Activated B cell treated with CpG ODN at 0.5 μM for 24 hours (primary cell): ENCODE measurements around the gene HDAC1. TPM values are rescaled to one million over a fixed set of nuclear protein-coding genes. Genes with fewer than 3 reads are reported as not detected.

Source experiments
- ATAC-seq: fragments of 200-7000 bp; cut with Tn5 transposase; one replicate; pipeline ENCODE4 v1.10.0; 2021; ENCODE audit warnings: low read depth, mild to moderate bottlenecking, moderate library complexity
- CTCF ChIA-PET: fragments of 350-600 bp; sonication (Branson Sonifier 250); formaldehyde crosslinking; loops from one replicate; lab custom pipeline; 2021; ENCODE audit warnings: antibody characterized with exemption; lab: Charles Lee
- POLR2A ChIA-PET: fragments of 350-600 bp; sonication (Branson Sonifier 250); formaldehyde crosslinking; loops from one replicate; lab custom pipeline; 2021; ENCODE audit warnings: antibody characterized with exemption; lab: Charles Lee
- DNase-seq: peaks from one replicate; pipeline ENCODE4 v3.0.0; 2022
- H3K27ac Mint-ChIP-seq: one replicate; pipeline ENCODE4 v1.8.0; 2020; ENCODE audit warnings: mixed read lengths
- H3K27me3 Mint-ChIP-seq: one replicate; pipeline ENCODE4 v1.8.0; 2021; ENCODE audit warnings: mixed read lengths
- H3K36me3 Mint-ChIP-seq: one replicate; pipeline ENCODE4 v1.8.0; 2021; ENCODE audit warnings: low read depth, mixed read lengths
- H3K4me1 Mint-ChIP-seq: one replicate; pipeline ENCODE4 v1.8.0; 2021; ENCODE audit warnings: mixed read lengths
- H3K4me3 Mint-ChIP-seq: one replicate; pipeline ENCODE4 v1.8.0; 2020; ENCODE audit warnings: mild to moderate bottlenecking, mixed read lengths
- H3K9me3 Mint-ChIP-seq: one replicate; pipeline ENCODE4 v1.8.0; 2020; ENCODE audit warnings: mixed read lengths
- intact Hi-C: fragments of 100-400 bp; cut with micrococcal nuclease; formaldehyde crosslinking; loops from one replicate; pipeline ENCODE4 v1.15.1; 2024
- total RNA-seq: library from RNA; stranded (reverse); gene quantifications from 2 replicates; pipeline ENCODE4 v1.2.3, GENCODE V29; 2022
- TF ChIP-seq, protein P1 (sequence below): fragments of 200-600 bp; IDR thresholded peaks from one replicate; pipeline ENCODE4 v1.8.0; 2022; ENCODE audit warnings: antibody characterized with exemption, mild to moderate bottlenecking

The HDAC1 gene
- total RNA-seq, 1 donor from 2014 or later = 212 TPM

DNA sequence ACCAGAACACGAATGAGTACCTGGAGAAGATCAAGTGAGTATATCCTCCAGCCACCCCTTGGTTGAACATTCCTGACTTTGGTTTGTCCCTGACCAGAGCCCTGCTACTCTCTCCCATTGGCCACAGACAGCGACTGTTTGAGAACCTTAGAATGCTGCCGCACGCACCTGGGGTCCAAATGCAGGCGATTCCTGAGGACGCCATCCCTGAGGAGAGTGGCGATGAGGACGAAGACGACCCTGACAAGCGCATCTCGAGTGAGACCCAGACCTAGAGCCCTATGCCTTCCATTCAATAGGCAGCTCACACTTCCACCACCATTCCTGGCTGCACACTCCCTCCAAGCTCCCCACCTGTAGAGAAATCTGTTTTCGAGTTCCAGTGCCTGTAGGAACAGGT, 39.7 kb downstream of the HDAC1 start:
- intact Hi-C loops = loop anchor here (10.0 kb wide), 1 partner anchor 397 kb away; the partner anchor contains the start of gene PTP4A2
- Mint-ChIP-seq H3K36me3 (peaks cover 75% of the 10 kb centered on the region), H3K4me1 (peaks cover 22% of the 10 kb centered on the region), H3K27ac (peak overlapping the region; percentile 24), H3K4me3 (no peak overlapping the region), H3K27me3 (no peaks in the 10 kb centered on the region), H3K9me3 (no peaks in the 10 kb centered on the region)
- ChIA-PET CTCF (interaction anchor here (1.2 to 1.8 kb wide), 3 partner anchors 10 to 91 kb away, joined by 3 to 6 read pairs (median 4); no protein-coding TSS in a partner anchor), POLR2A (interaction anchor here (0.6 to 3.5 kb wide), 5 partner anchors 8 to 377 kb away, joined by 3 to 30 read pairs (median 7); no protein-coding TSS in a partner anchor)
- DNase-seq = no peak
- ATAC-seq = no peak
- TF ChIP-seq, protein P1, sequence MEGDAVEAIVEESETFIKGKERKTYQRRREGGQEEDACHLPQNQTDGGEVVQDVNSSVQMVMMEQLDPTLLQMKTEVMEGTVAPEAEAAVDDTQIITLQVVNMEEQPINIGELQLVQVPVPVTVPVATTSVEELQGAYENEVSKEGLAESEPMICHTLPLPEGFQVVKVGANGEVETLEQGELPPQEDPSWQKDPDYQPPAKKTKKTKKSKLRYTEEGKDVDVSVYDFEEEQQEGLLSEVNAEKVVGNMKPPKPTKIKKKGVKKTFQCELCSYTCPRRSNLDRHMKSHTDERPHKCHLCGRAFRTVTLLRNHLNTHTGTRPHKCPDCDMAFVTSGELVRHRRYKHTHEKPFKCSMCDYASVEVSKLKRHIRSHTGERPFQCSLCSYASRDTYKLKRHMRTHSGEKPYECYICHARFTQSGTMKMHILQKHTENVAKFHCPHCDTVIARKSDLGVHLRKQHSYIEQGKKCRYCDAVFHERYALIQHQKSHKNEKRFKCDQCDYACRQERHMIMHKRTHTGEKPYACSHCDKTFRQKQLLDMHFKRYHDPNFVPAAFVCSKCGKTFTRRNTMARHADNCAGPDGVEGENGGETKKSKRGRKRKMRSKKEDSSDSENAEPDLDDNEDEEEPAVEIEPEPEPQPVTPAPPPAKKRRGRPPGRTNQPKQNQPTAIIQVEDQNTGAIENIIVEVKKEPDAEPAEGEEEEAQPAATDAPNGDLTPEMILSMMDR = no peak

DNA sequence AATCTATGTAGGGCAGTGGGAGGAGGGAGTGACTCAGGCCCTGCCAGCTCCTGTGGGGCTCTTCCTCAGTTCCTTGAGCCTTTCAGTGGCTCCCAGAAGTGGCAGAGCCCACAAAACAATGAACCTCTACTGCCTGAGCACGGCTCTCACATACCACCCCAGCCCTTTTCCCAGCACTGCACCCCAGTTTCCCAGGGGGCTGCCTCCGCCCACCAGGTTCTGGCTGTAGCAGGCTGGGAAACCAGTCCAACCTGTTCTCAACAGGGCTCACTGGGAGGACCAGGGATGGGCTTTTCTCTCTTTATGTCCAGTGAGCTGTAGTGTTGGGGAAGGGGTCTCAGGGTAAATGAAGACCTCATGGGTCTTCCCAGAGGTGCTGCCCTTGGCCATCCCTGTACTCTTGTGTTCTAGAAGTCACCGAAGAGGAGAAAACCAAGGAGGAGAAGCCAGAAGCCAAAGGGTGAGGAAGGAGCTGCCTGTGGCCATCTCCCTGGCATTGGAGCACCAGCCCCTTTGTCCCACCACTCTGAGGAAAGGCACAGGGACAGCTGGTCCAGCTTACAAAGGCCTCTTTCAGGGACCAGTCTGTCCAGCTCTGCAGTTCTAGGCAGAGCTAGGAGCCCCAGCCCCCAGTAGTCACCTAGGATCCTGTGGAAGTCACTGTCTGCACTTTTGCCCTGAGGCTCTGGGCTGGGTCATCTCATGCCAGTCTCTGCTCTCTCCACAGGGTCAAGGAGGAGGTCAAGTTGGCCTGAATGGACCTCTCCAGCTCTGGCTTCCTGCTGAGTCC, 40.6 kb downstream of the HDAC1 start:
- ATAC-seq = no peak
- Mint-ChIP-seq H3K27me3 (no peaks in the 10 kb centered on the region), H3K4me1 (peaks cover 32% of the 10 kb centered on the region), H3K36me3 (peaks cover 67% of the 10 kb centered on the region), H3K9me3 (no peaks in the 10 kb centered on the region), H3K27ac (peak overlapping the region; percentile 46), H3K4me3 (no peak overlapping the region)
- ChIA-PET CTCF (interaction anchor here (0.9 to 2.2 kb wide), 7 partner anchors 11 to 117 kb away, joined by 3 to 10 read pairs (median 4); partner anchors contain the start of gene BSDC1), POLR2A (interaction anchor here (0.7 to 5.7 kb wide), 7 partner anchors 9 to 90 kb away, joined by 3 to 75 read pairs (median 8); partner anchors contain the start of gene FAM229A)
- DNase-seq = no peak
- intact Hi-C loops = loop anchor here (10.0 kb wide), 1 partner anchor 398 kb away; the partner anchor contains the start of gene PTP4A2
- TF ChIP-seq, protein P1 = no peak

DNA sequence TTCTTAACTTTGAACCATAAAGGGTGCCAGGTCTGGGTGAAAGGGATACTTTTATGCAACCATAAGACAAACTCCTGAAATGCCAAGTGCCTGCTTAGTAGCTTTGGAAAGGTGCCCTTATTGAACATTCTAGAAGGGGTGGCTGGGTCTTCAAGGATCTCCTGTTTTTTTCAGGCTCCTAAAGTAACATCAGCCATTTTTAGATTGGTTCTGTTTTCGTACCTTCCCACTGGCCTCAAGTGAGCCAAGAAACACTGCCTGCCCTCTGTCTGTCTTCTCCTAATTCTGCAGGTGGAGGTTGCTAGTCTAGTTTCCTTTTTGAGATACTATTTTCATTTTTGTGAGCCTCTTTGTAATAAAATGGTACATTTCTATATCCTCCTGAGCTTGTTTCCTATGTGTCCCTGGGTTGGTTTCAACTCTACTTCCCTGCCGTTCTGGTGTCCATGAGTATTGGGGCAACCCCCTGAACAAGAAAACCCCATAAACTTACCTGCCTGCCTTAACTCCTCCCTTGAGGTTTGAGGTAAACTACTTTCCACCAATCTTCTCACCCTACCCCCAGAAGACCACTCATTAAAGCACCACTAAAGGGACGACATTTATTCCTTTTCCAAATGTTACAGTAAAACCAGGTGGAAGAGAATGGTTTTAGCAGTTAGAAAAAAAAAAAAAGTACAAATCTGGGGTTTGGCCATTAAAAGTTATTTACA, 41.5 kb downstream of the HDAC1 start:
- H3K36me3 Mint-ChIP-seq = peaks cover 58% of the 10 kb centered on the region
- intact Hi-C loops = loop anchor here (10.0 kb wide), 1 partner anchor 399 kb away; the partner anchor contains the start of gene PTP4A2
- CTCF ChIA-PET = interaction anchor here (0.9 to 2.2 kb wide), 6 partner anchors 17 to 117 kb away, joined by 3 to 10 read pairs (median 4); partner anchors contain the start of gene BSDC1

DNA sequence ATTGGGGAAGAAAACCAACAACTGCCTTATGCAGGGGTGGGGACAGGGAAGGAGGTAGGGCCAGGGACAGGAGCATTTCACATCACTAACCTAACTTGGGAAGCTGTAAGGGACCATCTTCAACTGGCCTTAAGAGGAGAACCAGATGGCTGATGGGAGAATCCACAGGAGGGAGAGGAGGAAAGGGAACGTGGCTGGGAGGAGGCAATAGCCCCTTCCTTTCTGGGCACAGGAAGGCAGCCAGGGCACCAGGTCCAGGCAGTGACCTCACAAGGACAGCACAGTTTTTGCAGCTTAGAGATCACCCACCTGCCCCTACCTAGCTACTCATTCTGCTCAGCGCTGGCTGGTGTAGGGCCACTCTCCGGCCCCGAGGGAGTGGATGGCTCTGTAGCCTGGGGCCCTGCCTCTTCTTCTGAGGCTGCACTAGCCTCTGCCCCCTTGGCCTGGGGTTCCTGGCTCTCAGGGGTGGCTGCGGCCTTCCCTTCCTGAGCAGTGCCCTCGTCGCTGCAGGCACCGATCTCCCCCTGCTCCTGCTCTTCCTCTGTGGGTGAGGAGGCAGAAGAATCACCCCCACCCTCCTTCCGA, 42.5 kb downstream of the HDAC1 start:
- no peaks in the 10 kb centered on the region for H3K27me3 Mint-ChIP-seq
- DNase-seq (peak; percentile 22), ATAC-seq (no peak)
- CTCF ChIA-PET = interaction anchor here (2.2 kb wide), 2 partner anchors 18 to 94 kb away, joined by 6 to 10 read pairs; no protein-coding TSS in a partner anchor
- H3K27ac Mint-ChIP-seq = peak overlapping the region; percentile 87
- H3K4me1 Mint-ChIP-seq = peaks cover 51% of the 10 kb centered on the region
- POLR2A ChIA-PET = interaction anchor here (0.7 to 5.7 kb wide), 8 partner anchors 13 to 186 kb away, joined by 3 to 95 read pairs (median 4); partner anchors contain the start of gene FAM229A
- H3K36me3 Mint-ChIP-seq = peaks cover 48% of the 10 kb centered on the region
- intact Hi-C loops = loop anchor here (10.0 kb wide), 1 partner anchor 400 kb away; the partner anchor contains the start of gene PTP4A2
- no peaks in the 10 kb centered on the region for H3K9me3 Mint-ChIP-seq
- TF ChIP-seq, protein P1 = no peak
- H3K4me3 Mint-ChIP-seq = peak overlapping the region; percentile 86

More for the DNA sequence above, 41.5 kb downstream of the HDAC1 start:
- no peaks in the 10 kb centered on the region for H3K9me3 Mint-ChIP-seq
- POLR2A ChIA-PET = interaction anchor here (1.1 to 5.7 kb wide), 7 partner anchors 9 to 91 kb away, joined by 3 to 95 read pairs (median 9); partner anchors contain the start of gene FAM229A
- DNase-seq = no peak
- TF ChIP-seq, protein P1 = no peak
- H3K27ac Mint-ChIP-seq = peak overlapping the region; percentile 57
- H3K4me3 Mint-ChIP-seq = peak overlapping the region; percentile 86
- no peaks in the 10 kb centered on the region for H3K27me3 Mint-ChIP-seq
- H3K4me1 Mint-ChIP-seq = peaks cover 41% of the 10 kb centered on the region
- ATAC-seq = no peak
